GM12891 (cell line): ENCODE measurements around the gene PLCH2.

Source experiments
- DNase-seq: peaks from one replicate; pipeline ENCODE4 v3.0.0; 2011; ENCODE audit warnings: low spot score; ENCODE audit not compliant: insufficient read length
- FAIRE-seq: peaks from 2 replicates; lab custom pipeline; 2011; peaks lifted over from hg19 to GRCh38; lab: Jason Lieb, UNC
- PAX5 ChIP-seq: IDR thresholded peaks from 2 replicates; pipeline ENCODE4 v1.6.1; 2011; ENCODE audit warnings: low read length, moderate library complexity, mild to moderate bottlenecking; ENCODE audit not compliant: insufficient read depth, severe bottlenecking
- POLR2A ChIP-seq: IDR thresholded peaks from 2 replicates; pipeline ENCODE4 v1.6.1; 2011; ENCODE audit warnings: low read depth, low read length, control low read depth
- POLR2AphosphoS5 ChIP-seq: IDR thresholded peaks from 2 replicates; pipeline ENCODE4 v1.6.1; 2011; ENCODE audit warnings: low read depth, low read length, control low read depth
- POU2F2 ChIP-seq: IDR thresholded peaks from 2 replicates; pipeline ENCODE4 v1.6.1; 2011; ENCODE audit warnings: low read depth, mild to moderate bottlenecking, control low read depth, low read length, moderate library complexity
- SPI1 ChIP-seq: IDR thresholded peaks from 2 replicates; pipeline ENCODE4 v1.6.1; 2011; ENCODE audit warnings: low read depth, low read length, control low read depth
- TAF1 ChIP-seq: IDR thresholded peaks from 2 replicates; pipeline ENCODE4 v1.6.1; 2011; ENCODE audit warnings: low read depth, low read length, control low read depth

Gene PLCH2

GRCh38 chr1:2495026-2495425 lies 18.9 kb downstream of the PLCH2 start:
- no peak for DNase-seq
- TF ChIP-seq POU2F2 (no peak), POLR2AphosphoS5 (no peak)
- FAIRE-seq = no peak

GRCh38 chr1:2495546-2495945 lies 19.5 kb downstream of the PLCH2 start:
- no peak for FAIRE-seq
- DNase-seq = no peak
- TF ChIP-seq POU2F2 = no peak
- TF ChIP-seq TAF1 = no peak
- TF ChIP-seq SPI1 = no peak
- TF ChIP-seq PAX5 = no peak
- no peak for TF ChIP-seq POLR2AphosphoS5
- no peak for TF ChIP-seq POLR2A

- TF ChIP-seq PAX5 (no peak), SPI1 (no peak)
- DNase-seq (peak; percentile 77), FAIRE-seq (peak; percentile 85)
These were observed 20.1 kb downstream of the PLCH2 start for GRCh38 chr1:2496087-2496622.

DNA sequence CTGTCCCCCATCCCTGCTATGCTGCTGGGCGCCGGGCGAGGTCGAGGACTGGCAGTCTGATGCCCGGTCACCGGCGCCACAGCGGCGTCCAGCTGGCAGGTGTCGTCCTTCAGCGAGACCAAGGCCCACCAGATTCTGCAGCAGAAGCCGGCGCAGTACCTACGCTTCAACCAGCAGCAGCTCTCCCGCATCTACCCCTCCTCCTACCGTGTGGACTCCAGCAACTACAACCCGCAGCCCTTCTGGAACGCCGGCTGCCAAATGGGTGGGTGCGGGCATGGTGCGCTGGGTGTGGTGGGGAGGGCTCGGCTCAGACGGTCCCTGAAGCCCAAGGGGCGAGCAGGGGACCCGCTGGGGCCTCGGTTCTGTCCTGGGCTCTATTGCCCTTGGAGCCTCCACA lies 20.7 kb downstream of the PLCH2 start:
- FAIRE-seq (no peak), DNase-seq (no peak)
- TF ChIP-seq PAX5 = no peak
- TF ChIP-seq TAF1 = no peak
- no peak for TF ChIP-seq POLR2A
- no peak for TF ChIP-seq POU2F2
- no peak for TF ChIP-seq POLR2AphosphoS5
- no peak for TF ChIP-seq SPI1

DNA sequence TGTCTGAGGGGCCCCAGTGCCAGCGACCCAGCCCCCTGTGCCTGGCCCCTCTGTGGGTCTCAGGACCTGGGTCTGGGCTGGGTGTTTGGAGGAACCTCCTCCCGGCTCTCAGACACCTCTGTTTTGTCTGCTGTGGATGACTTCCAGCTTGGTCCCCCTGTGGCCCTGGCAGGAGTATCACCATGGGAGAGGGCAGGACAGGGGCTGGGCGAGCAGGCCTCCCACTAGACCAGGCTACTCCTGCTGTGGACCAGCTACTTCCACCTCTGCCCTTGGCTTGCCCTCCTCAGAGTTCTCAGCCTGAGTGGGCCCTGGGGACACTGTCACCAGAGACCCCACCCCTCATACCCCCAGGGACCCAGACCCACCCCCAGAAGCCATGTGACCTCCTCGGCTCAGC lies 21.8 kb downstream of the PLCH2 start:
- TF ChIP-seq SPI1 (no peak), POU2F2 (no peak), POLR2A (no peak), TAF1 (no peak), POLR2AphosphoS5 (no peak), PAX5 (no peak)
- DNase-seq (no peak), FAIRE-seq (no peak)

DNA sequence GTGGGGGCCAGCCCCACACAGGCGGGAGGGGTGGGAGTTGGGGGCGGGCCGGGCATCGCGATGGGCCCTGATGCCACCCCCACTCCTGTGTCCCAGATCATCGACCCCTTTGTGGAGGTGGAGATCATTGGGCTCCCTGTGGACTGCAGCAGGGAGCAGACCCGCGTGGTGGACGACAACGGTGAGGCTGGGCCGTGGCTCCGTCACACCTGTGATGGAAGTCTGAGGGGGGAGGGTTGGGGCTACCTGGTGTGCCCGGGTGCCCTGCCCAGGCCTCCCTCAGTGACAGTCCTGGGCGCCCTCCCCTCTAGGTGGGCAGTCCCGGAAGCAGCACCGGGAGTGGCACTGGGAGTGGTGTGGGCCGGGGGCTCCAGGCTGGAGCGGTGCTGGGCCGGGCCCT lies 22.6 kb downstream of the PLCH2 start:
- FAIRE-seq (no peak), DNase-seq (no peak)
- no peak for TF ChIP-seq PAX5
- no peak for TF ChIP-seq POLR2AphosphoS5
- no peak for TF ChIP-seq SPI1
- TF ChIP-seq POLR2A = no peak
- TF ChIP-seq TAF1 = no peak
- TF ChIP-seq POU2F2 = no peak

- TF ChIP-seq PAX5 = no peak
- no peak for TF ChIP-seq SPI1
- TF ChIP-seq POU2F2 = no peak
- no peak for TF ChIP-seq POLR2AphosphoS5
- no peak for TF ChIP-seq POLR2A
- TF ChIP-seq TAF1 = no peak
- no peak for DNase-seq
- FAIRE-seq = no peak
These were observed 23.2 kb downstream of the PLCH2 start for GRCh38 chr1:2499260-2499659.

DNA sequence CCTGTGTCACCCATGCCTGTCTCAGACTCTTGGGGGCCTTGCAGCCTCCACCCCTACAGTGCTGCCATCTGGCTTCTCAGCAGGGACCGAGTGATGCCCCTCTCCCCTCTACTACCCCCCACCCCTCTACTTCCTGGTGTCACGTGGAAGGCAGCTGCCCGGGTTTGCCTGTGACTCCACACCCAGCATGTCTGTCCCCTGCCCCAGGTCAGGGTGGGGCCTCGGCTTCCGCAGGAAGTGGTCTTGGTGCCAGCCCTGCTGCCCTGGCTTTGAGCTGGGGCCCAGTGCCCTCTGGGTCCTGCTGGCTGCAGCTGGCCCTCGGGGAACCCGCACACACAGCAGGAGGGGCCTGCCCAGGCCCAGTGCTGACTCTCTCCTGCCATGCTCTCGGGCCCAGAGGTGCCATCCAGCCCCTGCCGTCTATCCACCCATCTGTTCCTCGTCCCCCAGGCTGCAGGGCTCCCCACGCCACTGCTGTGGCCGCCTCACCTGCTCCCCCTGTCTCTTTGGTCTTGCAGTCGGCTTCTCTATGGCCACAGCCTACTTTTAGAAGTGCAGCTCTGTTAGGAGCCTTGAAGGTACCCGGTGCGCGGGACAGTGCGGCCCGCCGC lies 24.0 kb downstream of the PLCH2 start:
- no peak for FAIRE-seq
- DNase-seq = no peak
- no peak for TF ChIP-seq POLR2A
- TF ChIP-seq PAX5 = no peak
- TF ChIP-seq POU2F2 = no peak
- TF ChIP-seq SPI1 = no peak
- no peak for TF ChIP-seq POLR2AphosphoS5
- TF ChIP-seq TAF1 = no peak

GRCh38 chr1:2501041-2501819 lies 25.1 kb downstream of the PLCH2 start:
- TF ChIP-seq POLR2AphosphoS5 (no peak), TAF1 (no peak), POU2F2 (no peak), SPI1 (no peak), POLR2A (no peak), PAX5 (no peak)
- FAIRE-seq = no peak
- DNase-seq = no peak

GRCh38 chr1:2501820-2502119 lies 25.7 kb downstream of the PLCH2 start:
- DNase-seq = no peak
- TF ChIP-seq TAF1 = no peak
- no peak for TF ChIP-seq POU2F2
- no peak for TF ChIP-seq SPI1
- no peak for TF ChIP-seq PAX5
- TF ChIP-seq POLR2AphosphoS5 = no peak
- TF ChIP-seq POLR2A = no peak

More at GRCh38 chr1:2501820-2502119, 25.7 kb downstream of the PLCH2 start:
- no peak for FAIRE-seq
